HepG2 (cell line): ENCODE measurements around the gene MRPL28. TPM values are rescaled to one million over a fixed set of nuclear protein-coding genes. Genes with fewer than 3 reads are reported as not detected.

Experiments
- ELF3 ChIP-seq: IDR thresholded peaks from 2 replicates; pipeline ENCODE4 v1.6.1; 2016; ENCODE audit warnings: missing genetic modification reagents, missing compliant biosample characterization
- FOXM1 ChIP-seq: sonication (generic); formaldehyde crosslinking; IDR thresholded peaks from 2 replicates; pipeline ENCODE4 v1.5.0; 2020; ENCODE audit warnings: missing genetic modification reagents
- NKX3-1 ChIP-seq: sonication (generic); formaldehyde crosslinking; IDR thresholded peaks from 2 replicates; pipeline ENCODE4 v1.5.0; 2020; ENCODE audit warnings: missing genetic modification reagents
- NR2C2 ChIP-seq: sonication (generic); formaldehyde crosslinking; IDR thresholded peaks from 2 replicates; pipeline ENCODE4 v1.4.0; 2020; ENCODE audit warnings: missing genetic modification reagents, mild to moderate bottlenecking, moderate library complexity, borderline replicate concordance
- POLR2AphosphoS5 ChIP-seq: IDR thresholded peaks from 2 replicates; pipeline ENCODE4 v1.6.1; 2012; ENCODE audit warnings: low read depth, low read length
- SIN3B ChIP-seq: fragments of 150-350 bp; IDR thresholded peaks from 2 replicates; pipeline ENCODE4 v1.6.1; 2014; ENCODE audit warnings: low read length
- TEAD2 ChIP-seq: sonication (generic); formaldehyde crosslinking; IDR thresholded peaks from 2 replicates; pipeline ENCODE4 v1.9.0; 2021; ENCODE audit warnings: missing genetic modification reagents
- TEAD3 ChIP-seq: optimal IDR thresholded peaks from 2 replicates; pipeline ENCODE3; 2016; ENCODE audit warnings: borderline replicate concordance
- YY1 ChIP-seq: IDR thresholded peaks from 2 replicates; pipeline ENCODE4 v1.6.1; 2011; ENCODE audit warnings: low read length, low read depth, moderate library complexity, mild to moderate bottlenecking; ENCODE audit not compliant: insufficient read depth, insufficient replicate concordance
- ZNF101 ChIP-seq: sonication (generic); formaldehyde crosslinking; IDR thresholded peaks from 2 replicates; pipeline ENCODE4 v1.4.0; 2020; ENCODE audit warnings: mild to moderate bottlenecking, low read depth, missing genetic modification reagents, borderline replicate concordance
- ZNF747 ChIP-seq: sonication (generic); formaldehyde crosslinking; IDR thresholded peaks from 2 replicates; pipeline ENCODE4 v1.8.1; 2023; ENCODE audit warnings: missing genetic modification reagents, mild to moderate bottlenecking, borderline replicate concordance
- polyA plus RNA-seq, 8 experiments: library from polyadenylated mRNA; depleted of rRNA in 3 of 8; stranded (reverse) in 7 of 8; unstranded in 1 of 8; fragments of >200 nt; fragmentation: Illumina TruSeq in 4 of 8; extraction: Trizol in 4 of 8; gene quantifications; 2 replicates each; pipeline versions ENCODE4 v1.2.1 to v1.2.3, GENCODE V29; 2011 to 2016; ENCODE audit warnings: low read depth in 4 of 8, missing spikeins in 1 of 8, mixed read lengths in 1 of 8; ENCODE audit not compliant: insufficient read depth in 1 of 8
- total RNA-seq, 5 experiments: library from RNA; depleted of rRNA; stranded (reverse); fragments of >200 nt; fragmentation: Illumina TruSeq; extraction: Trizol; gene quantifications; 2 replicates each; pipeline ENCODE4 v1.2.3, GENCODE V29; 2016; ENCODE audit warnings: low read depth in 1 of 5
- TF ChIP-seq, protein P1 (sequence below): IDR thresholded peaks from 2 replicates; pipeline ENCODE4 v1.6.1; 2016; ENCODE audit warnings: low read depth, borderline replicate concordance
- TF ChIP-seq, protein P2 (sequence below): sonication (generic); formaldehyde crosslinking; IDR thresholded peaks from 2 replicates; pipeline ENCODE4 v1.8.0; 2022; ENCODE audit warnings: low read depth, missing genetic modification reagents
- TF ChIP-seq, protein P3 (sequence below): IDR thresholded peaks from 2 replicates; pipeline ENCODE4 v1.4.0; 2020; ENCODE audit warnings: mild to moderate bottlenecking, missing genetic modification reagents
- TF ChIP-seq, protein P4 (sequence below): sonication (generic); formaldehyde crosslinking; IDR thresholded peaks from 2 replicates; pipeline ENCODE4 v1.4.0; 2020; ENCODE audit warnings: low read depth, mild to moderate bottlenecking, missing genetic modification reagents
- TF ChIP-seq, protein P5 (sequence below): sonication (generic); formaldehyde crosslinking; IDR thresholded peaks from 2 replicates; pipeline ENCODE4 v1.4.0; 2020; ENCODE audit warnings: missing genetic modification reagents
- TF ChIP-seq, protein P6 (sequence below): sonication (generic); formaldehyde crosslinking; IDR thresholded peaks from 2 replicates; pipeline ENCODE4 v1.5.0; 2020; ENCODE audit warnings: missing genetic modification reagents
- TF ChIP-seq, protein P7 (sequence below): sonication (generic); formaldehyde crosslinking; IDR thresholded peaks from 2 replicates; pipeline ENCODE4 v1.8.0; 2022; ENCODE audit warnings: missing genetic modification reagents, mild to moderate bottlenecking, inconsistent platforms, borderline replicate concordance

MRPL28 gene
- total and polyA plus RNA-seq, 2 of the 13 experiments (the other 11 are each of a cell fraction or from before 2014, with no cell fraction given) = 114 to 135 TPM

DNA sequence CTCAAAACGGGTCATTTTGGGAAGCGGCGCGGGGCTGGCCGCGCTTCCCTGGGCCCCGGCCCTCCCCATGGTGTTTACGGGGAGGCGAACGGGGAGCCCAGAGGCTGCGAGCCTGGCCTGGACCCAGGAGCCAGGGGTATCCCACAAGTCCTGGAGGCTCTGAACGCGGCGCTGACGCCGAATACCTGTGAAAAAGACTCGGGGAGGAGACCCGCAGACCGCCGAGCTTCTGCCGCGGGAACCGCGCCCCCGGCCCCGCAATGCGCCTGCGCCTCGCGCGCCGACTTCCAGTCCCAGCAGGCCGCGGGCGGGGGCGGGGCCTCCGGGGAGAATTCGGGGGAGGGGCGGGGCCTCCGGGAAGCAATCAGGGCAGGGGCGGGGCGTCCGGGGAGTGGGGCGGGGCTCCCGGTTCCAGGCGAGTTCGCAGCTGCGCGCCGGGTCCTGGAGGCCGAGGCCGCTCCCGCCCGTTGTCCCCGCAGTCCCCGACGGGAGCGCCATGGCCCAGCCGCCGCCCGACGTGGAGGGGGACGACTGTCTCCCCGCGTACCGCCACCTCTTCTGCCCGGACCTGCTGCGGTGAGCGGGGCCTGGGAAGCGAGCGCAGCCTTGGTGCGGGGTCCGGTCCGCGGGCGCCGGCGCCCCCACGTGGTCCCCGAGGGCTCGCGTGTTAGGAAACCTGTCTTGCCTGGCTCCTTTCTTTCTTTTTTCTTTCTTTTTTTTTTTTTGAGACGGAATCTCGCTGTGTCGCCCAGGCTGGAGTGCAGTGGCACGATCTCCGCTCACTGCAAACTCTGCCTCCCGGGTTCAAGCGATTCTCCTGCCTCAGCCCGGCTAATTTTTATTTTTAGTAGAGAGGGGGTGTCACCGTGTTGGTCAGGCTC is 31.4 kb upstream of the MRPL28 start, which contains the start of gene DECR2 (continued):
- TF ChIP-seq NKX3-1 (CRISPR knock-in tag) = no peak
- TF ChIP-seq ELF3 = no peak; the same call in 1 of the 2 replicates
- TF ChIP-seq, protein P1, sequence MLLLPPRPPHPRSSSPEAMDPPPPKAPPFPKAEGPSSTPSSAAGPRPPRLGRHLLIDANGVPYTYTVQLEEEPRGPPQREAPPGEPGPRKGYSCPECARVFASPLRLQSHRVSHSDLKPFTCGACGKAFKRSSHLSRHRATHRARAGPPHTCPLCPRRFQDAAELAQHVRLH (CRISPR knock-in tag) = 0 out of 2 replicates have a peak, but pooled peaks have one; percentile 47
- TF ChIP-seq, protein P2, sequence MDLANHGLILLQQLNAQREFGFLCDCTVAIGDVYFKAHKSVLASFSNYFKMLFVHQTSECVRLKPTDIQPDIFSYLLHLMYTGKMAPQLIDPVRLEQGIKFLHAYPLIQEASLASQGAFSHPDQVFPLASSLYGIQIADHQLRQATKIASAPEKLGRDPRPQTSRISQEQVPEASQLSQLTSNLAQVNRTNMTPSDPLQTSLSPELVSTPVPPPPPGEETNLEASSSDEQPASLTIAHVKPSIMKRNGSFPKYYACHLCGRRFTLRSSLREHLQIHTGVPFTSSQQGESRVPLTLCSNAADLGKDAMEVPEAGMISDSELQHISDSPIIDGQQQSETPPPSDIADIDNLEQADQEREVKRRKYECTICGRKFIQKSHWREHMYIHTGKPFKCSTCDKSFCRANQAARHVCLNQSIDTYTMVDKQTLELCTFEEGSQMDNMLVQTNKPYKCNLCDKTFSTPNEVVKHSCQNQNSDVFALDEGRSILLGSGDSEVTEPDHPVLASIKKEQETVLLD = no peak
- TF ChIP-seq TEAD2 (CRISPR knock-in tag) = no peak
- TF ChIP-seq ZNF101 = no peak
- no peak for TF ChIP-seq SIN3B
- peak; percentile 72 for TF ChIP-seq POLR2AphosphoS5
- peak; percentile 90 for TF ChIP-seq ZNF747 (CRISPR knock-in tag)
- TF ChIP-seq, protein P3, sequence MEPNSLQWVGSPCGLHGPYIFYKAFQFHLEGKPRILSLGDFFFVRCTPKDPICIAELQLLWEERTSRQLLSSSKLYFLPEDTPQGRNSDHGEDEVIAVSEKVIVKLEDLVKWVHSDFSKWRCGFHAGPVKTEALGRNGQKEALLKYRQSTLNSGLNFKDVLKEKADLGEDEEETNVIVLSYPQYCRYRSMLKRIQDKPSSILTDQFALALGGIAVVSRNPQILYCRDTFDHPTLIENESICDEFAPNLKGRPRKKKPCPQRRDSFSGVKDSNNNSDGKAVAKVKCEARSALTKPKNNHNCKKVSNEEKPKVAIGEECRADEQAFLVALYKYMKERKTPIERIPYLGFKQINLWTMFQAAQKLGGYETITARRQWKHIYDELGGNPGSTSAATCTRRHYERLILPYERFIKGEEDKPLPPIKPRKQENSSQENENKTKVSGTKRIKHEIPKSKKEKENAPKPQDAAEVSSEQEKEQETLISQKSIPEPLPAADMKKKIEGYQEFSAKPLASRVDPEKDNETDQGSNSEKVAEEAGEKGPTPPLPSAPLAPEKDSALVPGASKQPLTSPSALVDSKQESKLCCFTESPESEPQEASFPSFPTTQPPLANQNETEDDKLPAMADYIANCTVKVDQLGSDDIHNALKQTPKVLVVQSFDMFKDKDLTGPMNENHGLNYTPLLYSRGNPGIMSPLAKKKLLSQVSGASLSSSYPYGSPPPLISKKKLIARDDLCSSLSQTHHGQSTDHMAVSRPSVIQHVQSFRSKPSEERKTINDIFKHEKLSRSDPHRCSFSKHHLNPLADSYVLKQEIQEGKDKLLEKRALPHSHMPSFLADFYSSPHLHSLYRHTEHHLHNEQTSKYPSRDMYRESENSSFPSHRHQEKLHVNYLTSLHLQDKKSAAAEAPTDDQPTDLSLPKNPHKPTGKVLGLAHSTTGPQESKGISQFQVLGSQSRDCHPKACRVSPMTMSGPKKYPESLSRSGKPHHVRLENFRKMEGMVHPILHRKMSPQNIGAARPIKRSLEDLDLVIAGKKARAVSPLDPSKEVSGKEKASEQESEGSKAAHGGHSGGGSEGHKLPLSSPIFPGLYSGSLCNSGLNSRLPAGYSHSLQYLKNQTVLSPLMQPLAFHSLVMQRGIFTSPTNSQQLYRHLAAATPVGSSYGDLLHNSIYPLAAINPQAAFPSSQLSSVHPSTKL = no peak
- TF ChIP-seq YY1 = peak; percentile 61
- TF ChIP-seq NR2C2 = no peak; the same call in 1 of the 2 replicates
- peak; percentile 15 for TF ChIP-seq TEAD3 (CRISPR knock-in tag)
- TF ChIP-seq FOXM1 (CRISPR knock-in tag) = no peak
- TF ChIP-seq, protein P4, sequence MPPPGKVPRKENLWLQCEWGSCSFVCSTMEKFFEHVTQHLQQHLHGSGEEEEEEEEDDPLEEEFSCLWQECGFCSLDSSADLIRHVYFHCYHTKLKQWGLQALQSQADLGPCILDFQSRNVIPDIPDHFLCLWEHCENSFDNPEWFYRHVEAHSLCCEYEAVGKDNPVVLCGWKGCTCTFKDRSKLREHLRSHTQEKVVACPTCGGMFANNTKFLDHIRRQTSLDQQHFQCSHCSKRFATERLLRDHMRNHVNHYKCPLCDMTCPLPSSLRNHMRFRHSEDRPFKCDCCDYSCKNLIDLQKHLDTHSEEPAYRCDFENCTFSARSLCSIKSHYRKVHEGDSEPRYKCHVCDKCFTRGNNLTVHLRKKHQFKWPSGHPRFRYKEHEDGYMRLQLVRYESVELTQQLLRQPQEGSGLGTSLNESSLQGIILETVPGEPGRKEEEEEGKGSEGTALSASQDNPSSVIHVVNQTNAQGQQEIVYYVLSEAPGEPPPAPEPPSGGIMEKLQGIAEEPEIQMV (CRISPR knock-in tag) = peak; percentile 77; the same call in 1 of the 2 replicates
- TF ChIP-seq, protein P5, sequence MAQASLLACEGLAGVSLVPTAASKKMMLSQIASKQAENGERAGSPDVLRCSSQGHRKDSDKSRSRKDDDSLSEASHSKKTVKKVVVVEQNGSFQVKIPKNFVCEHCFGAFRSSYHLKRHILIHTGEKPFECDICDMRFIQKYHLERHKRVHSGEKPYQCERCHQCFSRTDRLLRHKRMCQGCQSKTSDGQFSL = peak; percentile 18; the same call in 1 of the 2 replicates
- TF ChIP-seq, protein P6, sequence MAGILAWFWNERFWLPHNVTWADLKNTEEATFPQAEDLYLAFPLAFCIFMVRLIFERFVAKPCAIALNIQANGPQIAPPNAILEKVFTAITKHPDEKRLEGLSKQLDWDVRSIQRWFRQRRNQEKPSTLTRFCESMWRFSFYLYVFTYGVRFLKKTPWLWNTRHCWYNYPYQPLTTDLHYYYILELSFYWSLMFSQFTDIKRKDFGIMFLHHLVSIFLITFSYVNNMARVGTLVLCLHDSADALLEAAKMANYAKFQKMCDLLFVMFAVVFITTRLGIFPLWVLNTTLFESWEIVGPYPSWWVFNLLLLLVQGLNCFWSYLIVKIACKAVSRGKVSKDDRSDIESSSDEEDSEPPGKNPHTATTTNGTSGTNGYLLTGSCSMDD (CRISPR knock-in tag) = 0 out of 2 replicates have a peak, but pooled peaks have one; percentile 36
- TF ChIP-seq, protein P7, sequence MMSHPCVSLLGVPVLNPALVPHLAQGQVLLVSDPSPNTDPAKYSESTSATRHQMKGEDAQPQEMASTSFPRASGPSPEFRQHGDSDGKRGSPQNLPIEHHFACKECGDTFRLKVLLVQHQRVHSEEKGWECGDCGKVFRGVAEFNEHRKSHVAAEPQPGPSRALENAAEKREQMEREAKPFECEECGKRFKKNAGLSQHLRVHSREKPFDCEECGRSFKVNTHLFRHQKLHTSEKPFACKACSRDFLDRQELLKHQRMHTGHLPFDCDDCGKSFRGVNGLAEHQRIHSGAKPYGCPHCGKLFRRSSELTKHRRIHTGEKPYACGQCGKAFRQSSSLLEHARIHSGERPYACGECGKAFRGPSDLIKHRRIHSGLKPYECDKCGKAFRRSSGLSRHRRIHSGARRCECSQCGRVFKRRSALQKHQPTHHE (CRISPR knock-in tag) = no peak
